ENCODE data around the gene RPS3.
A peak's percentile ranks its signal among the peaks of the same experiment; 100 is the strongest.
"Not testable (repeated sequence)": the region's sequence is repeated elsewhere in the genome, so short reads cannot be mapped to it uniquely, and the experiment has no call there.

RPS3 gene

GRCh38 chr11:75399344-75400145, at the start of gene RPS3:
RPS3 (plus strand) TSS chr11:75399518; CDS start chr11:75399548, 30 bp downstream.
- peak; percentile 70 to 79 (median 76) for DNase-seq

- DNase-seq = no peak
These were observed 49.7 kb upstream of the RPS3 start for GRCh38 chr11:75349521-75350116.

GRCh38 chr11:75350122-75350742, 49.1 kb upstream of the RPS3 start:
- DNase-seq = no peak

- peak in 1 of 4 experiments; percentile 18 for DNase-seq
These were observed 48.4 kb upstream of the RPS3 start for GRCh38 chr11:75350743-75351540.

- no peak for DNase-seq
These were observed 47.9 kb upstream of the RPS3 start, which contains the start of gene ARRB1 for GRCh38 chr11:75351541-75351790. ARRB1 (minus strand) TSS chr11:75351661; CDS start chr11:75351607, 54 bp downstream.

- DNase-seq = peak; percentile 22 to 42 (median 27)
These were observed 47.3 kb upstream of the RPS3 start for GRCh38 chr11:75351791-75352587.

GRCh38 chr11:75352588-75353206, 46.6 kb upstream of the RPS3 start:
- DNase-seq = no peak

GRCh38 chr11:75355051-75355450, 44.3 kb upstream of the RPS3 start:
- DNase-seq = no peak

GRCh38 chr11:75356613-75357012, 42.7 kb upstream of the RPS3 start:
- no peak for DNase-seq

- DNase-seq = not testable (repeated sequence)
These were observed 37.0 kb upstream of the RPS3 start for GRCh38 chr11:75362285-75362684.

- DNase-seq = no peak
These were observed 33.6 kb upstream of the RPS3 start for GRCh38 chr11:75365711-75366181.

GRCh38 chr11:75366826-75367225, 32.5 kb upstream of the RPS3 start:
- not testable (repeated sequence) for DNase-seq

- no peak for DNase-seq
These were observed 29.6 kb upstream of the RPS3 start for GRCh38 chr11:75369560-75370255.

- DNase-seq = no peak
These were observed 27.1 kb upstream of the RPS3 start for GRCh38 chr11:75371949-75372876.

GRCh38 chr11:75373201-75373600, 26.1 kb upstream of the RPS3 start:
- DNase-seq = no peak

GRCh38 chr11:75374646-75375045, 24.7 kb upstream of the RPS3 start:
- DNase-seq = no peak

GRCh38 chr11:75375626-75376025, 23.7 kb upstream of the RPS3 start:
- DNase-seq = no peak

- DNase-seq = no peak
These were observed 23.1 kb upstream of the RPS3 start for GRCh38 chr11:75376175-75376574.

GRCh38 chr11:75378776-75379175, 20.5 kb upstream of the RPS3 start:
- not testable (repeated sequence) for DNase-seq

GRCh38 chr11:75380245-75380644, 19.1 kb upstream of the RPS3 start:
- DNase-seq = no peak
